PFSK-1 (cell line): ENCODE data around the gene PCA3.

ENCODE experiments used
- POLR2AphosphoS5 ChIP-seq: IDR thresholded peaks from 2 replicates; pipeline ENCODE4 v1.6.1; 2012; ENCODE audit warnings: low read depth, mild to moderate bottlenecking, control low read depth, low read length, moderate library complexity
- REST ChIP-seq, 2 experiments: IDR thresholded peaks; 2 replicates each; pipeline versions ENCODE4 v1.6.1 to v1.8.0; 2011 to 2012; ENCODE audit warnings: low read depth in 2 of 2, low read length in 2 of 2, control low read depth in 1 of 2, inconsistent platforms in 1 of 2, mild to moderate bottlenecking in 1 of 2, moderate library complexity in 1 of 2; ENCODE audit not compliant: insufficient read depth in 1 of 2
- SIN3A ChIP-seq: IDR thresholded peaks from 2 replicates; pipeline ENCODE4 v1.6.1; 2012; ENCODE audit warnings: mild to moderate bottlenecking, low read length, moderate library complexity, borderline replicate concordance; ENCODE audit not compliant: insufficient read depth
- TAF1 ChIP-seq: IDR thresholded peaks from 2 replicates; pipeline ENCODE4 v1.6.1; 2012; ENCODE audit warnings: low read length, control low read depth, borderline replicate concordance; ENCODE audit not compliant: insufficient read depth

GRCh38 chr9:76756268-76756640 is 8.0 kb upstream of the PCA3 start:
- TF ChIP-seq REST (IDR thresholded peaks at IDR 0.05; ENCODE audit: insufficient read depth in 1 of 2, low read depth in 2 of 2, low read length in 2 of 2) (no peak), SIN3A (no peak), POLR2AphosphoS5 (no peak), TAF1 (no peak)
